Suprapubic skin (tissue), 4 donors: ENCODE results near the gene RAB31.

Source experiments
- CTCF ChIP-seq, 2 donors: fragments of 200-600 bp in 1 of 2; fragments of 450-650 bp in 1 of 2; sonication (generic) in 1 of 2; IDR thresholded peaks; one replicate each; pipeline ENCODE4 v1.5.1; 2016 to 2019; ENCODE audit warnings: antibody characterized with exemption in 2 of 2, mild to moderate bottlenecking in 1 of 2, moderate library complexity in 1 of 2
- EP300 ChIP-seq: sonication (generic); formaldehyde crosslinking; IDR thresholded peaks from one replicate; pipeline ENCODE4 v1.6.1; 2017; ENCODE audit warnings: antibody characterized with exemption
- POLR2A ChIP-seq, 2 donors: fragments of 450-650 bp; IDR thresholded peaks; one replicate each; pipeline ENCODE4 v1.6.1; 2017; ENCODE audit warnings: antibody characterized with exemption in 2 of 2, mild to moderate bottlenecking in 2 of 2, moderate library complexity in 2 of 2
- POLR2AphosphoS5 ChIP-seq, 3 donors: sonication (generic); formaldehyde crosslinking; IDR thresholded peaks; one replicate each; pipeline ENCODE4 v1.6.1; 2017; ENCODE audit warnings: antibody characterized with exemption in 3 of 3

- TF ChIP-seq CTCF (IDR thresholded peaks at IDR 0.05) (no peak), POLR2A (IDR thresholded peaks at IDR 0.05) (no peak), POLR2AphosphoS5 (IDR thresholded peaks at IDR 0.05) (no peak), EP300 (no peak)
These were observed 198.4 kb downstream of the RAB31 start for GRCh38 chr18:9906481-9906880.
